HUES48 (cell line): ENCODE data around the gene GRIK1.

Experiments
- H3K27ac ChIP-seq: one replicate; pipeline ENCODE4 v1.7.0; 2013; ENCODE audit warnings: low read depth, low read length, inconsistent platforms
- H3K27me3 ChIP-seq: 2 replicates; pipeline ENCODE4 v1.6.1; 2013; ENCODE audit warnings: mild to moderate bottlenecking, low read length; ENCODE audit not compliant: control insufficient read depth, insufficient read depth
- H3K36me3 ChIP-seq: 2 replicates; pipeline ENCODE4 v1.6.1; 2013; ENCODE audit warnings: low read length; ENCODE audit not compliant: control insufficient read depth, insufficient read depth
- H3K4me1 ChIP-seq: 2 replicates; pipeline ENCODE4 v1.6.1; 2013; ENCODE audit warnings: mild to moderate bottlenecking, low read length; ENCODE audit not compliant: control insufficient read depth, insufficient read depth
- H3K4me3 ChIP-seq: 2 replicates; pipeline ENCODE4 v1.5.1; 2013; ENCODE audit warnings: mild to moderate bottlenecking, low read depth, low read length
- H3K9ac ChIP-seq: 2 replicates; pipeline ENCODE4 v1.6.1; 2013; ENCODE audit warnings: mild to moderate bottlenecking, low read depth, low read length, moderate library complexity
- H3K9me3 ChIP-seq: 2 replicates; pipeline ENCODE4 v1.6.1; 2013; ENCODE audit warnings: low read length; ENCODE audit not compliant: control insufficient read depth, insufficient read depth

Gene GRIK1

DNA sequence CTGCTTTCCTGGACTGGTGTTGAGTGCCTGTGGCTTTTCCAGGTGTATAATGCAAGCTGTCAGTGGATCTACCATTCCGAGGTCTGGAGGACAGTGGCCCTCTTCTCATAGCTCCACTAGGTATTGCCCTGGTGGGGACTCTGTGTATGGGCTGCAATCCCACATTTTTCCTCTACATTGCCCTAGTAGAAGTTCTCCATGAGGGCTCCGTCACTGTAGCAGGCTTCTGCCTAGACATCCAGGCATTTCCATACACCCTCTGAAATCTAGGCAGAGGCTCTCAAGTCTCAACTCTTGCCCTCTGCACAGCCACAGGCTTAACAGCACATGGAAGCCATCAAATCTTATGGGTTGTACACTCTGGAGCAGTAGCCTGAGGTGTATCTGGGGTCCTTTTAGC is 107.6 kb downstream of the GRIK1 start:
- Histone ChIP-seq H3K27me3 (no peaks in the 10 kb centered on the region), H3K9ac (no peak overlapping the region), H3K36me3 (no peaks in the 10 kb centered on the region), H3K4me1 (no peaks in the 10 kb centered on the region), H3K9me3 (peaks cover 22% of the 10 kb centered on the region), H3K27ac (no peak overlapping the region), H3K4me3 (no peak overlapping the region)

DNA sequence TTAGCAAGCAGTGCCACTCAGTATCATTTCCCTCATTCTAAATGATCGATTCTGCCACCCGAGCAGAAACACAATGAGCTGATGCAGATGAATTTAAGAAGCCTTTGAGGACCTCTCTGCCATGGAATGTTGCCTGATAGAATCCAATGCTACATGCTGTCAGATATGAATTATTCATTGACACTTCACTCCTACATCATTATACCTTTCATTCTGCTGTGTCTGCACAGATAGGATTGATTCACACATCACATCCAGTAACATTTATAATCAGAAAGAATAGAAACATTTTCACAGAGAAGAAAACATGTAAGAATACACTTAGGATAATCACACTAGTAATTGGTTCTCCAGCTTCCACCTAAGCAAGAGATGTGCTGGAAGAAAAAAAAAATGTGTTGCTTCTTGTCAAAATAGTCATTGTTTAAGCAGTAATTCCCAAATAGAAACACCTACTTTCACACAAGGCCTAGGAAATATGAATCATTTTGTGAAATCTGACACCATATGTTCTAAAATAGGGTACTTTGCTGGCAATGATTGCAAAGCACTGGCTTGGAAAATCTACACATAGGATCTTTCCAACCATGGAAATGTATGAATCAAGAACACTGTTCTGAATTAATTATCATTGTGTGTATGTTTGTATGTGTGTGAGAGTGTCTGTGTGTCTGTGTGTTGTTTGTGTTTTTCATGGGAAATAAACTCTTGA is 110.1 kb downstream of the GRIK1 start:
- H3K4me3 ChIP-seq: no peak overlapping the region
- no peak overlapping the region for H3K27ac ChIP-seq
- H3K27me3 ChIP-seq: no peaks in the 10 kb centered on the region
- H3K36me3 ChIP-seq: no peaks in the 10 kb centered on the region
- H3K9ac ChIP-seq: no peak overlapping the region
- no peaks in the 10 kb centered on the region for H3K4me1 ChIP-seq
- H3K9me3 ChIP-seq: peaks cover 22% of the 10 kb centered on the region

DNA sequence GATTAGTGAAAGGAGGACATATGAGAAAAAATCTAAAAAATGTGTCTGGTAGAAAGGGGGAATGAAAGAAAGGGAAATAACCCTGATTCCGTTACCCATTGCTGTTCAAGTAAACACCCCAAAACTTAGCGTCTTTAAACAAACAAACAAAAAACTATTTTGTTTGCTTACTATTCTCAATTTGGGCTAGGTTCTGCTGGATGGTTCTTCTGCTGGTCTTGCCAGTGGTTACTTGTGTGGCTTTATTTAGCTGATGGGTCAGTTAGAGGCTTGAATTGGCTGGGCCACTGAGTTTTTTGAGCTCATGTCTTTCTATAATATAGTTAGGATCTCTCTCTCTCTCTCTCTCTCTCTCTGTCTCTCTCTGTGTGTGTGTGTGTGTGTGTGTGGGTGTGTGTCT is 112.1 kb downstream of the GRIK1 start:
- H3K4me3 ChIP-seq: no peak overlapping the region
- H3K9ac ChIP-seq: no peak overlapping the region
- no peaks in the 10 kb centered on the region for H3K4me1 ChIP-seq
- H3K27me3 ChIP-seq: no peaks in the 10 kb centered on the region
- H3K27ac ChIP-seq: no peak overlapping the region
- peaks cover 17% of the 10 kb centered on the region for H3K9me3 ChIP-seq
- no peaks in the 10 kb centered on the region for H3K36me3 ChIP-seq

DNA sequence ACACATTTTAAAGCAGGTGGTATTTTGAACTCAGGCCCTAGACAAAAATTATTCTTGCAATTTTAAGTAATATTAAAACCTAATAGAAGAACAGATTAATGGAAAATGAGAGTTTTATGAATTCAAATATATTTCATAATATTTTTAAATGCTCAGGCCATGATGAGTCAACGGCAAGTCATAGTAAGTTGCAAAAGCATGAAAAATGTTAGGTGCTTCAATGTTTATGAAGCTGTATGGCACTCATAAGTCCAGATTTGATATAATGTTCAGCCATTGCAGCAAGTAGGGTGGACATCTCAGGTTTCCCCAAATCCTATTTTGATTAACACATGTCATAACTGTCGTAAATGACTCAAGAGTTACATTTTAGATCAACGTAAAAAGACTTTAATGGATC is 112.6 kb downstream of the GRIK1 start:
- H3K4me1 ChIP-seq: no peaks in the 10 kb centered on the region
- no peaks in the 10 kb centered on the region for H3K27me3 ChIP-seq
- no peak overlapping the region for H3K4me3 ChIP-seq
- H3K9ac ChIP-seq: no peak overlapping the region
- no peaks in the 10 kb centered on the region for H3K36me3 ChIP-seq
- peaks cover 13% of the 10 kb centered on the region for H3K9me3 ChIP-seq
- H3K27ac ChIP-seq: no peak overlapping the region

DNA sequence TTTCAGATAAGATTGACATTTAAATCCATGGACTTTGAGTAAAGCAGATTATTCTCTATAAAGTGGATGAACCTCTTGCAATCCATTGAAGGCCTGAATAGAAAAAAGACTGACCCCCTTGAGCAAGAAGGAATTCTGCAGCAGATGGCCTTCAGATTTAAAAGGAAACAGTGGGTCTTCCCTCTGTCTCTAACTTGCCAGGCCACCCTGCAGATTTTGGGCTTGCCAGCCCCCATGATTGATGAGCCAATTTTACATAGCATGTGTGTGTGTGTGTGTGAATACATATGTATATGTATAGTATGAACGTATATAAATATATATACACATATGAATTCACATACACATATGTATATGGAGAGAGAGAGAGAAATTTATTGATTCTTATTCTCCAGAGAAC is 113.4 kb downstream of the GRIK1 start:
- Histone ChIP-seq H3K27ac (no peak overlapping the region), H3K27me3 (no peaks in the 10 kb centered on the region), H3K36me3 (no peaks in the 10 kb centered on the region), H3K9me3 (0 out of 2 replicates have a peak, but pooled peaks cover 4% of the 10 kb centered on the region), H3K4me1 (no peaks in the 10 kb centered on the region), H3K4me3 (no peak overlapping the region), H3K9ac (no peak overlapping the region)

DNA sequence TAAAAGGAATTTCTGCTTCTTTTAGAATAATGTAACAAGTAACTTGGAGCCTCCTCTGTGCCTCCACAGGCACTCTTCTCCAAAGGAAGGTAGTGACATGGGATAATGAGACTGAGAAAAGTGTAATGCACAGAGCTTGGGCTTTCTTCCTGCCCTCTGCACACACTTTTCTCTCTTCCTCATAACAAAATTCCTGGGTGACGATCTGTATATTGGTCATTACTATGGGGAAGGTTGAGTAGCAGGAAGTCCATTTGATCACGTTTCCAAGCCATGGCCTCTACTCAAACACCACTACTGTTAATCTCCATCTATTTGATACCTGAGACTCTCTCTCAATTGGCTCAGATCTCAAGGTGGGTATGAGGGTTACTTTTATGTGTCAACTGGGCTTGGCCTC is 113.9 kb downstream of the GRIK1 start:
- Histone ChIP-seq H3K4me3 (no peak overlapping the region), H3K9ac (no peak overlapping the region), H3K36me3 (no peaks in the 10 kb centered on the region), H3K27me3 (no peaks in the 10 kb centered on the region), H3K4me1 (no peaks in the 10 kb centered on the region), H3K9me3 (no peaks in the 10 kb centered on the region), H3K27ac (no peak overlapping the region)

DNA sequence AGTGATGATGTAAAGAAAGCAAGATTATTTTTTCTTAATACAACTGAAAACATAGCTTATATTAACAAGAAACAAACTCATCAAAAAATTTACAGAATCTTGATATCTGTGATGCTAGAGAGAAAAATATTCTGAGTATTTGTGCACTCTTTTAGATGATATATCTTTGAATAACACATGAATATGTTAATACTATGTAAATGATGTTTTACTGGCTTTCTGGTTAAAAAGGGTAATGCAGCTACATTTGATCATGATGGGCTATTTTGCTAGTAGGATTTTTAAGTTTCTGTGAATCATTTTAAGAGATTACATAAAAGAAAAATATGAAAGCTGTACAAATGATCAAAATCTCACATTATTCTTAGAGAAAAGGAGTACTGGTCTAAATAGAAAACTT is 114.5 kb downstream of the GRIK1 start:
- H3K27ac ChIP-seq: no peak overlapping the region
- no peaks in the 10 kb centered on the region for H3K27me3 ChIP-seq
- H3K9ac ChIP-seq: no peak overlapping the region
- no peaks in the 10 kb centered on the region for H3K9me3 ChIP-seq
- no peak overlapping the region for H3K4me3 ChIP-seq
- H3K36me3 ChIP-seq: no peaks in the 10 kb centered on the region
- no peaks in the 10 kb centered on the region for H3K4me1 ChIP-seq

DNA sequence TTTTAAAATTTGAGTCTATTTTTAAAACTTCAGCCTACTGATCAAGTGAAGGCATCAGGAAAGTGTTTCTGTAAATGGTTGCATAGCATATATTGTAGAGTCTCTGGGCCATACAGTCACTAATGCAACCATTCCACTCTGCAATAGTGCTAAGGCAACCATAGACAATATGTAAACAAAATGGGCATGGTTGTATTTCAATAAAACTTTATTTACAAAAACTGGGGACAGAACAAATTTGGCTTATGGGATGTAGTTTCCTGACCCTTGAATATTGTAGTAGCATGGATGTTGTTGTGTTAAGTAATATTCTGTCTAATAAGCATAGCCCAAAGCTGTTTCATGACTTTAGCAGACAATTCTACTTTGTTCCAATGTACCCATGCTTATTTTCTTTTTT is 117.7 kb downstream of the GRIK1 start:
- H3K36me3 ChIP-seq: no peaks in the 10 kb centered on the region
- no peak overlapping the region for H3K4me3 ChIP-seq
- H3K27ac ChIP-seq: no peak overlapping the region

DNA sequence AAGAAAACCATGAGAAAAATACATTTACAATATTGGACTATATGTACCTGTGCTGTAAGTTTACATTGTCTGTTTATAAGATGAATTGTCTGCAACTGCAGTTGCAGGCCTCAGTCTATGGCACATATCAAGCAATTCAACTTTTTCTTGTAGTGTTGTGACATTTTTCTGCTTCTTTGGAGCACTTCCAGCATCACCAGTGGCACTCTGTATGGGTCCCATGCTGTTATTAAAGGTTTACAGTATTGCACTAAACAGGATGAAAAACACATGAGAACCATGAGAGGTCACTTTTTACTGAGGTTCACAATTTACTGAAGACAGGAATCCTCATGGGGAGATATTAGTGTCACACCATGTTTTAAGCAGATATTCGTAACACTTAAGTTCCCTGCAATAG is 118.6 kb downstream of the GRIK1 start:
- Histone ChIP-seq H3K27me3 (no peaks in the 10 kb centered on the region), H3K9ac (no peak overlapping the region), H3K36me3 (no peaks in the 10 kb centered on the region), H3K27ac (no peak overlapping the region), H3K4me1 (peaks cover 6% of the 10 kb centered on the region; the same call in 1 of the 2 replicates), H3K9me3 (no peaks in the 10 kb centered on the region), H3K4me3 (no peak overlapping the region)

More for the DNA sequence above, 117.7 kb downstream of the GRIK1 start:
- H3K4me1 ChIP-seq: peaks cover 6% of the 10 kb centered on the region; the same call in 1 of the 2 replicates
- H3K9me3 ChIP-seq: no peaks in the 10 kb centered on the region
- no peaks in the 10 kb centered on the region for H3K27me3 ChIP-seq
- no peak overlapping the region for H3K9ac ChIP-seq

DNA sequence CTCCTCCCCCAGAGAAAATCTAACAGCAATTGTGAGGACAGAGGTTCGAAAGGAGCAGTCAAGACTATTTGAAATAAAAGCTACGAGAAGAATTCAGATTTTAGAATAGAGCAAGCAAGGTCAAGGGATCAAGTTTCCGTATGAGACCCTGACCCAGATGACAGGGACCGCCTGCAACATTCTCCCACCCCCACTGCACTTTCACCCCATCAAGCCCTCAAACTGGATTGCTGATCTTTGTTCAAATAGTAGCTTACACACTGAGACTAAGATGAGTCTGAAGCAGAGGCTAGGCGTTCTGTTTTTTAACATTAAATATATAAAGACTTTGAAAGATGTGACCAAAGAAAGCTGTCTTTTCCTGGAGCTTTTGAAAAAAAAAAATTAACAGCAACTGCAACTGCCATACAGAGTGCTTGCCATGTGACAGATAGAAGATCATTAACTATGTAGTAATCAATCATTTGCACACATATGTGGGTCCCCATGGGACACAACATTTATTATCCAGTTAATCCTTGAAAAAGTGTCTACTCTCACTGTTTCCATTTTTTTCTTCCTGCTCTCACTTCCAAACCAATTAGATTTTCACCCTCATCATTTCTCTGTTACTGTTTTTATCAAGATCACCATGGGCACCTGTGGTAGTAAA is 120.0 kb downstream of the GRIK1 start:
- Histone ChIP-seq H3K4me1 (peaks cover 6% of the 10 kb centered on the region; the same call in 1 of the 2 replicates), H3K27me3 (no peaks in the 10 kb centered on the region), H3K4me3 (no peak overlapping the region), H3K9ac (no peak overlapping the region), H3K36me3 (no peaks in the 10 kb centered on the region), H3K27ac (no peak overlapping the region), H3K9me3 (no peaks in the 10 kb centered on the region)

DNA sequence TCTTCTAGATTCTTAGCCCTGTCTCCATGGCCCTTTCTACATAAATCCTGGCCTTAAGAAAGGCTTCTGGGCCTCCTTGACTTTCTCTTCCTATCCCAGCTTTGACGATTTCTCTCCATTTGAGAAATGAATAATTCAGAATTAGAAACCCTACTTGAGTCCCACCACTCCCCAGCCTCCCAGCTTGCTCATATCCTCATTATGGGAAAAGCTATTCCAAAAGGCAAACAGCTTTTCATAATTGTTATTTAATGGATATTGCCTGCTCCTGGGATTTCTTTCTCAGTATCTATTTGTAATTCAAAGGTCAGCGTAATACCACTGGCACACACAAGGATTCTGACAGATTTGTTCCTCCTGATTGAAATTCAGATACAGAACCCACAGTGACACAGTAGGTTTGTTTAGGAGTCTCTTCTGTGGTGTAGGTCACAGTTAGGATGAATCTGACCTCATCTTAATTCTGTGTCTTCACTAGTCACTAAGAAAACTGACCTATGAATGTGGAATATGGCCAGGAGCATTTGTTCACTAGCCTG is 121.3 kb downstream of the GRIK1 start:
- H3K4me1 ChIP-seq: peaks cover 10% of the 10 kb centered on the region
- H3K36me3 ChIP-seq: no peaks in the 10 kb centered on the region
- H3K27ac ChIP-seq: no peak overlapping the region
- no peaks in the 10 kb centered on the region for H3K9me3 ChIP-seq
- no peak overlapping the region for H3K4me3 ChIP-seq
- H3K27me3 ChIP-seq: no peaks in the 10 kb centered on the region
- H3K9ac ChIP-seq: no peak overlapping the region
